HG02840 (cell line): ENCODE results near the gene IER3.
"Not testable (repeated sequence)": the region's sequence is repeated elsewhere in the genome, so short reads cannot be mapped to it uniquely, and the experiment has no call there.

Source experiments
- ATAC-seq: cut with Tn5 transposase; IDR thresholded peaks from one replicate; pipeline ENCODE4 v1.9.1; 2021; ENCODE audit warnings: mild to moderate bottlenecking, moderate library complexity, moderate number of reproducible peaks; ENCODE audit not compliant: unreplicated experiment, low FRiP score

IER3 gene

GRCh38 chr6:30725713-30726505, 18.4 kb downstream of the IER3 start:
- ATAC-seq: no peak

- ATAC-seq: no peak
Observed at GRCh38 chr6:30724906-30725667, 19.3 kb downstream of the IER3 start.

- ATAC-seq: not testable (repeated sequence)
Observed at GRCh38 chr6:30723843-30724741, 20.3 kb downstream of the IER3 start.

GRCh38 chr6:30723159-30723842, 21.0 kb downstream of the IER3 start:
- not testable (repeated sequence) for ATAC-seq

GRCh38 chr6:30722280-30723112, 21.9 kb downstream of the IER3 start:
- no peak for ATAC-seq

GRCh38 chr6:30722025-30722279, 22.4 kb downstream of the IER3 start:
- not testable (repeated sequence) for ATAC-seq

- no peak for ATAC-seq
Observed at GRCh38 chr6:30721198-30722024, 22.9 kb downstream of the IER3 start.

- no peak for ATAC-seq
Observed at GRCh38 chr6:30720738-30721197, 23.6 kb downstream of the IER3 start.

- no peak for ATAC-seq
Observed at GRCh38 chr6:30719791-30720737, 24.3 kb downstream of the IER3 start, which contains the start of gene TUBB. TSS of gene TUBB (plus strand) at chr6:30720352. CDS start at chr6:30720507, 155 bp downstream.

- no peak for ATAC-seq
Observed at GRCh38 chr6:30719356-30719755, 25.0 kb downstream of the IER3 start.

- not testable (repeated sequence) for ATAC-seq
Observed at GRCh38 chr6:30717845-30718720, 26.3 kb downstream of the IER3 start.

- ATAC-seq: peak; percentile 64
Observed at GRCh38 chr6:30717129-30717844, 27.1 kb downstream of the IER3 start, which contains the start of gene MDC1. TSS of gene MDC1 (minus strand) at chr6:30717281. CDS start at chr6:30715175, 2,106 bp downstream.

- ATAC-seq: no peak
Observed at GRCh38 chr6:30716879-30717128, 27.5 kb downstream of the IER3 start.

- no peak for ATAC-seq
Observed at GRCh38 chr6:30714263-30714662, 30.1 kb downstream of the IER3 start.

- no peak for ATAC-seq
Observed at GRCh38 chr6:30712441-30712945, 31.9 kb downstream of the IER3 start.
